HL-60/S4 treated with retinoic acid at 250 ng/mL for 4 days and 3 days (cell line): ENCODE measurements around the gene PCDHA11.
"Not testable (repeated sequence)": the region's sequence is repeated elsewhere in the genome, so short reads cannot be mapped to it uniquely, and the experiment has no call there.

Experiments
- in situ Hi-C: fragments of 300-500 bp; cut with MboI; formaldehyde crosslinking; loops from 2 replicates; pipeline ENCODE4 v1.7.0; 2022; ENCODE audit warnings: low sequenced_read_pairs

Gene PCDHA11

GRCh38 chr5:140868721-140869554 is at the start of gene PCDHA11:
PCDHA11 (plus strand) TSS chr5:140868957; CDS start chr5:140869104, 147 bp downstream.
- in situ Hi-C loops, result no loop called here

GRCh38 chr5:140821375-140822280 is 47.1 kb upstream of the PCDHA11 start, which contains the start of gene PCDHA5:
PCDHA5 (plus strand) TSS chr5:140821613.
- in situ Hi-C loops, result no loop called here

DNA sequence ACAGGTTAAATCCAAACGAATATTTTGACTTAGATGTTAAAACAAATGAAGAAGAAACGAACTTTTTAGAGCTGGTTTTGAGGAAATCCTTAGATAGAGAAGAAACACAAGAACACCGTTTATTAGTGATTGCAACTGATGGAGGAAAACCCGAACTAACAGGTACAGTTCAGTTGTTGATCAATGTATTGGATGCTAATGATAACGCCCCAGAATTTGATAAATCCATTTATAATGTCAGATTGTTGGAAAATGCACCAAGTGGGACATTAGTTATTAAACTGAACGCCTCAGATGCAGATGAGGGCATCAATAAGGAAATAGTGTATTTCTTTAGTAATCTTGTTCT is 46.5 kb upstream of the PCDHA11 start:
- in situ Hi-C loops, result no loop called here

- in situ Hi-C loops, result not testable (repeated sequence)
These were observed 45.8 kb upstream of the PCDHA11 start for GRCh38 chr5:140822969-140823368.

DNA sequence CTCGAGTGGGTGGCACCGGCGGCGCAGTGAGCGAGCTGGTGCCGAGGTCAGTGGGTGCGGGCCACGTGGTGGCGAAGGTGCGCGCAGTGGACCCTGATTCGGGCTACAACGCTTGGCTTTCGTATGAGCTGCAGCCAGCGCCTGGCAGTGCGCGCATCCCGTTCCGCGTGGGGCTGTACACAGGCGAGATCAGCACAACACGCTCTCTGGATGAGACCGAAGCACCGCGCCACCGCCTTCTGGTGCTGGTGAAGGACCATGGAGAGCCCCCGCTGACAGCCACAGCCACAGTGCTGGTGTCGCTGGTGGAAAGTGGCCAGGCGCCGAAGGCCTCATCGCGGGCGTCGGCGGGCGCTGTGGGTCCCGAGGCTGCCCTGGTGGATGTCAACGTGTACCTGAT is 45.3 kb upstream of the PCDHA11 start:
- in situ Hi-C loops, result no loop called here

DNA sequence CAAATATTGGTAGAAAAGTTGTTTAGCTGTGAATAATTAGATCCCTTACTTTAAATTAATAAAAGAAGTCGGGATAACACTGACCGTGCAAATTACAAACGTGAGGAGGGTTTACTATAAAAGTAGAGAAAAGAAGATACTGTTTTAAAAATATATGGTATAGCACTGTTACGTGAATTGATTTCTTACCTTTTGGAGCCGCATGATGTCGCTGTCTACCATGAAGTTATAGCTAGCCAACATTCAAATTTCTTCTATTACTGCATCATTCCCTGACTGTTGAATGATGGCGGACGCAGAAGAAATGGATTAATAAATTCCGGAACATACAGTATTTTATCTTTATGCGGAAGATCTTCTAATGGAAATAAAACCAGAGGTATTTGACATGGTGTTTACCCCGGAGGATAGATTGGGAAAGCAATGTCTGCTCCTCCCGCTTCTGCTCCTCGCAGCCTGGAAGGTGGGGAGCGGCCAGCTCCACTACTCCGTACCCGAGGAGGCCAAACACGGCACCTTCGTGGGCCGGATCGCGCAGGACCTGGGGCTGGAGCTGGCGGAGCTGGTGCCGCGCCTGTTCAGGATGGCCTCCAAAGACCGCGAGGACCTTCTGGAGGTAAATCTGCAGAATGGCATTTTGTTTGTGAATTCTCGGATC is 40.9 kb upstream of the PCDHA11 start, which contains the start of gene PCDHA6:
PCDHA6 (plus strand) TSS at position 257 of the 658 bp plus-strand sequence; CDS start at position 389, 132 bp downstream.
- in situ Hi-C loops, result no loop called here

GRCh38 chr5:140828362-140828737 is 40.4 kb upstream of the PCDHA11 start:
- in situ Hi-C loops, result no loop called here

DNA sequence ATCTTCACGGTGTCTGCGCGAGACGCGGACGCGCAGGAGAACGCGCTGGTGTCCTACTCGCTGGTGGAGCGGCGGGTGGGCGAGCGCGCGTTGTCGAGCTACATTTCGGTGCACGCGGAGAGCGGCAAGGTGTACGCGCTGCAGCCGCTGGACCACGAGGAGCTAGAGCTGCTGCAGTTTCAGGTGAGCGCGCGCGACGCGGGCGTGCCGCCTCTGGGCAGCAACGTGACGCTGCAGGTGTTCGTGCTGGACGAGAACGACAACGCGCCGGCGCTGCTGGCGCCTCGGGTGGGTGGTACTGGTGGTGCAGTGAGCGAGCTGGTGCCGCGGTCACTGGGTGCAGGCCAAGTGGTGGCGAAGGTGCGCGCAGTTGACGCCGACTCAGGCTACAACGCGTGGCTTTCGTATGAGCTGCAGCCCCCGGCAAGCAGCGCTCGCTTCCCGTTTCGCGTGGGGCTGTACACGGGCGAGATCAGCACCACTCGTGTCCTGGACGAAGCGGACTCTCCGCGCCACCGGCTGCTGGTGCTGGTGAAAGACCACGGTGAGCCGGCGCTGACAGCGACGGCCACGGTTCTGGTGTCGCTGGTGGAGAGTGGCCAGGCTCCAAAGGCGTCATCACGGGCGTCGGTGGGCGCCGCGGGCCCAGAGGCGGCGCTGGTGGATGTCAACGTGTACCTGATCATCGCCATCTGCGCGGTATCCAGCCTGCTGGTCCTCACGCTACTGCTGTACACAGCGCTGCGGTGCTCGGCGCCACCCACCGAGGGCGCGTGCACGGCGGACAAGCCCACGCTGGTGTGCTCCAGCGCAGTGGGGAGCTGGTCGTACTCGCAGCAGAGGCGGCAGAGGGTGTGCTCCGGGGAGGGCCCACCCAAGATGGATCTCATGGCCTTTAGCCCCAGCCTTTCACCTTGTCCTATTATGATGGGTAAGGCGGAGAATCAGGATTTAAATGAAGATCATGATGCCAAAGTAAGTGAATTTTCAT is 39.0 kb upstream of the PCDHA11 start:
- in situ Hi-C loops, result not testable (repeated sequence)

DNA sequence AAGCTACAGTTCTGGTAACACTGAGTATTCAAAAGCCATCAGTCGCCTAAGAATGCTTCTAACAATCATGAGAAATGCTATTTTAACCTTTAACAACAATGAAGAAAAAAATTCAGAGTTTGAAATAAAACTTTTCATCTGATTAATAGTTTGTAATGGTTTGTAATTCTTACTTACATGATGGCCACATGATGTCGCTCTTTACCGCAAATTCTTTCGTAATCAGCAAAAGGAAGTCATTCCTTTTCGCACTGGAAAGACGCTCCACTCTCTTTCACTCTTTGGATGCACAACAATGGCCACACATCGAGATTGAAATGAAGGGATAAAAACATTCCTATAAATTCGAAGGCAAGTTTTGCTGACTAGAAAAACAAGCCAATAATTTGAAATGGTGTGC is 34.8 kb upstream of the PCDHA11 start, which contains the start of gene PCDHA7:
PCDHA7 (plus strand) TSS at position 277 of the 400 bp plus-strand sequence; CDS start at position 392, 115 bp downstream.
- in situ Hi-C loops, result no loop called here

DNA sequence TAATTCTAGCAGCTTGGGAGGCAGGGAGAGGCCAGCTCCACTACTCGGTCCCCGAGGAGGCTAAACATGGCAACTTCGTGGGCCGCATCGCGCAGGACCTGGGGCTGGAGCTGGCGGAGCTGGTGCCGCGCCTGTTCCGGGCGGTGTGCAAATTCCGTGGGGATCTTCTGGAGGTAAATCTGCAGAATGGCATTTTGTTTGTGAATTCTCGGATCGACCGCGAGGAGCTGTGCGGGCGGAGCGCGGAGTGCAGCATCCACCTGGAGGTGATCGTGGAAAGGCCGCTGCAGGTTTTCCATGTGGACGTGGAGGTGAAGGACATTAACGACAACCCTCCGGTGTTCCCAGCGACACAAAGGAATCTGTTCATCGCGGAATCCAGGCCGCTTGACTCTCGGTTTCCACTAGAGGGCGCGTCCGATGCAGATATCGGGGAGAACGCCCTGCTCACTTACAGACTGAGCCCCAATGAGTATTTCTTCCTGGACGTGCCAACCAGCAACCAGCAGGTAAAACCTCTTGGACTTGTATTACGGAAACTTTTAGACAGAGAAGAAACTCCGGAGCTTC is 34.2 kb upstream of the PCDHA11 start:
- in situ Hi-C loops, result not testable (repeated sequence)

- in situ Hi-C loops, result no loop called here
These were observed 32.9 kb upstream of the PCDHA11 start for GRCh38 chr5:140835622-140836510.

- in situ Hi-C loops, result no loop called here
These were observed 27.5 kb upstream of the PCDHA11 start, which contains the start of gene PCDHA8 for GRCh38 chr5:140840978-140841962. PCDHA8 (plus strand) TSS chr5:140841187; CDS start chr5:140841322, 135 bp downstream.

DNA sequence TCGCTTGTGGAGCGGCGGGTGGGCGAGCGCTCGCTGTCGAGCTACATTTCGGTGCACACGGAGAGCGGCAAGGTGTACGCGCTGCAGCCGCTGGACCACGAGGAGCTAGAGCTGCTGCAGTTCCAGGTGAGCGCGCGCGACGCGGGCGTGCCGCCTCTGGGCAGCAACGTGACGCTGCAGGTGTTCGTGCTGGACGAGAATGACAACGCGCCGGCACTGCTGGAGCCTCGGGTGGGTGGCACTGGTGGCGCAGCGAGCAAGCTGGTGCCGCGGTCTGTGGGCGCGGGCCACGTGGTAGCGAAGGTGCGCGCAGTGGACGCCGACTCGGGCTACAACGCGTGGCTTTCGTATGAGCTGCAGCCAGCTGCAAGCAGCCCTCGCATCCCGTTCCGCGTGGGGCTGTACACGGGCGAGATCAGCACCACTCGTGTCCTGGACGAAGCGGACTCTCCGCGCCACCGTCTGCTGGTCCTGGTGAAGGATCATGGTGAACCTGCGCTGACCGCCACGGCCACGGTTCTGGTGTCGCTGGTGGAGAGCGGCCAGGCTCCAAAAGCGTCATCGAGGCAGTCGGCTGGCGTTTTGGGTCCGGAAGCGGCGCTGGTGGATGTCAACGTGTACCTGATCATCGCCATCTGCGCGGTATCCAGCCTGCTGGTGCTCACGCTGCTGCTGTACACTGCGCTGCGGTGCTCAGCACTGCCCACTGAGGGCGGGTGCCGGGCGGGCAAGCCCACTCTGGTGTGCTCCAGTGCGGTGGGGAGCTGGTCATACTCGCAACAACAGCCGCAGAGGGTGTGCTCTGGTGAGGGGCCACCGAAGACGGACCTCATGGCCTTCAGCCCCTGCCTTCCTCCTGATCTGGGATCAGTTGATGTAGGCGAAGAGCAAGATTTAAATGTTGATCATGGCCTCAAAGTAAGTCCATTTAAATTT is 25.7 kb upstream of the PCDHA11 start:
- in situ Hi-C loops, result no loop called here

DNA sequence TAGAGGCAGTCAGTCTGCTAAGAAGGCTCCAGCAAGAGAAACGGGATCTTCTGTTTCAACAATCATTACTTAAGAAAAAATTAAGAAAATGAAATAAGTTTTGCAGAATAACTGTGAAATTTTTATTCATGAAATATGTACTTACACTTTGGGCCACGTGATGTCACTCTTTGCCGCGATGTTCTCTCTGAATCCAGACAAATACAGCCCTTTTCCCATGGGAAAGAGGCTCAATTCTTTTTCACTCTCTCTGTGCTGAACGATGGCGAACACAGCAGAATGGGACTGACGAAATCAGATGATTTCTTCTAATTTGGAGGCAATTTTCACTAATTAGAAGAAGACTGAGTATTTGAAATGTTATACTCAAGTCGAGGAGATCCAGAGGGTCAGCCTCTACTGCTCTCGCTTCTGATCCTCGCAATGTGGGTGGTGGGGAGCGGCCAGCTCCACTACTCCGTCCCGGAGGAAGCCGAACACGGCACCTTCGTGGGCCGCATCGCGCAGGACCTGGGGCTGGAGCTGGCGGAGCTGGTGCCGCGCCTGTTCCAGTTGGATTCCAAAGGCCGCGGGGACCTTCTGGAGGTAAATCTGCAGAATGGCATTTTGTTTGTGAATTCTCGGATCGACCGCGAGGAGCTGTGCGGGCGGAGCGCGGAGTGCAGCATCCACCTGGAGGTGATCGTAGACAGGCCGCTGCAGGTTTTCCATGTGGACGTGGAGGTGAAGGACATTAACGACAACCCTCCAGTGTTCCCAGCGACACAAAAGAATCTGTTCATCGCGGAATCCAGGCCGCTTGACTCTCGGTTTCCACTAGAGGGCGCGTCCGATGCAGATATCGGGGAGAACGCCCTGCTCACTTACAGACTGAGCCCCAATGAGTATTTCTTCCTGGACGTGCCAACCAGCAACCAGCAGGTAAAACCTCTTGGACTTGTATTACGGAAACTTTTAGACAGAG is 20.3 kb upstream of the PCDHA11 start, which contains the start of gene PCDHA9:
PCDHA9 (plus strand) TSS at position 244 of the 964 bp plus-strand sequence; CDS start at position 358, 114 bp downstream.
- in situ Hi-C loops, result not testable (repeated sequence)
